ENCODE measurements around the gene COLEC12. TPM values are rescaled to one million over a fixed set of nuclear protein-coding genes. Genes with fewer than 3 reads are reported as not detected.

COLEC12 gene
- total and polyA plus RNA-seq, 2 experiments from 2014 or later = 23.2 to 28.3 TPM

DNA sequence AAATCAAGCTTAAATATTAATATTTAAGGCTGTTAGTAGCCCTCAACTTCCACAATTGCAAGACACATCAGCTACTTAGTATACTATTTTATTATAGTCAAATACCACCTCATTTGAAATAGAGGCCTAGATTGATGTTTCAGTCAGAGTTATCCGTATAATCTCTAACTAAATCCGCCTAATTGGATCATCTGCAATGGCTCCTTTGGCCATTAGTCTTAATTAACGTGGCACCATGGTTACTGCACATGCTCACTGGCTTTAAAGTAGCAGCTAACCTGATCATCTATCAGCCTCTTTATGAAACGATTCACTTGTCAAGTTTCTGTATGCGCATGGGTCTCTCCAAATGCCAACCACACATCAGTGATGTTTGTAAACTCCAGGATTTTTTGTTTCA is 112.3 kb downstream of the COLEC12 start:
- WGBS (ENCODE audit: low lambda C conversion rate, missing lambda C conversion rate) = 94% methylated on average over 5 of the region's 5 CpGs
- Histone ChIP-seq H3K27ac (no peak overlapping the region), H3K4me3 (no peak overlapping the region), H3K4me2 (no peak overlapping the region), H3K9me2 (replicated peaks; ENCODE audit: insufficient read depth) (no peaks in the 10 kb centered on the region), H3K4me1 (ENCODE audit: insufficient read depth) (peaks cover under 1% of the 10 kb centered on the region), H3K36me3 (replicated peaks; ENCODE audit: insufficient read depth, low read depth) (no peaks in the 10 kb centered on the region), H3K79me2 (no peaks in the 10 kb centered on the region), H2AFZ (no peak overlapping the region), H4K20me1 (ENCODE audit: insufficient read depth, poor library complexity, severe bottlenecking) (no peaks in the 10 kb centered on the region), H3K27me3 (no peaks in the 10 kb centered on the region), H3K9me3 (ENCODE audit: low read depth) (no peaks in the 10 kb centered on the region)
- TF ChIP-seq EZH2phosphoT487 (IDR thresholded peaks at IDR 0.05; ENCODE audit: low read depth, severe bottlenecking, unreplicated experiment) (no peak), CTCF (IDR thresholded peaks at IDR 0.05; ENCODE audit: poor library complexity) (no peak), EZH2 (IDR thresholded peaks at IDR 0.05; ENCODE audit: borderline replicate concordance) (no peak)
- DNase-seq (ENCODE audit: low spot score) = no peak

GRCh38 chr18:386994-387393 is 113.5 kb downstream of the COLEC12 start:
- H3K4me3 ChIP-seq = no peak overlapping the region
- H3K27ac ChIP-seq = no peak overlapping the region
- no peaks in the 10 kb centered on the region for H3K9me2 ChIP-seq (replicated peaks; ENCODE audit: insufficient read depth)
- no peaks in the 10 kb centered on the region for H3K9me3 ChIP-seq (ENCODE audit: low read depth)
- no peak overlapping the region for H2AFZ ChIP-seq
- H3K4me2 ChIP-seq = no peak overlapping the region
- no peaks in the 10 kb centered on the region for H3K4me1 ChIP-seq (ENCODE audit: insufficient read depth)
- H3K27me3 ChIP-seq = no peaks in the 10 kb centered on the region
- H3K79me2 ChIP-seq = no peaks in the 10 kb centered on the region
- WGBS (ENCODE audit: low lambda C conversion rate, missing lambda C conversion rate) = 65% methylated on average over 6 of the region's 6 CpGs
- no peaks in the 10 kb centered on the region for H3K36me3 ChIP-seq (replicated peaks; ENCODE audit: insufficient read depth, low read depth)
- TF ChIP-seq EZH2 (IDR thresholded peaks at IDR 0.05; ENCODE audit: borderline replicate concordance) = no peak
- TF ChIP-seq CTCF (IDR thresholded peaks at IDR 0.05; ENCODE audit: poor library complexity) = no peak
- no peak for TF ChIP-seq EZH2phosphoT487 (IDR thresholded peaks at IDR 0.05; ENCODE audit: low read depth, severe bottlenecking, unreplicated experiment)
- H4K20me1 ChIP-seq (ENCODE audit: insufficient read depth, poor library complexity, severe bottlenecking) = no peaks in the 10 kb centered on the region
- DNase-seq (ENCODE audit: low spot score) = no peak

DNA sequence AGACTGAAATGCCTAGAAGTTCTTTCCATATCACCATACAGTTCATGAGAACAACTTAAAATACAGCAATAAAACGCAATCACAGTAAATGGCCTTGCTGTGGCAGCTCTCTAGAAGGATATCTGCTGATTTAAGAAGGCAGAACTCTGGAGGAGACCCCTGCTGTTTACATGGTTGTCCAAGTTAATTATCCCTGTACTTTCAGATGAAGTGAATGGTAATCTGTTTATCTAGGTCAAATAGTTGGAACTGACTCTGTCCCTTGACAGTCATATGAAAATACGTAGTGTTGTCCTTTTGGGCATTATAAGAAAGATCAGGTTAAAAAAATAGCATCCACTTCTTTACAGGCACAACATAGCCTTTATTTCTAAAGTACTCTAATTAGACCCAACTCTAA is 115.6 kb downstream of the COLEC12 start:
- DNase-seq (ENCODE audit: low spot score) = no peak
- no peaks in the 10 kb centered on the region for H3K9me3 ChIP-seq (ENCODE audit: low read depth)
- H3K36me3 ChIP-seq (replicated peaks; ENCODE audit: insufficient read depth, low read depth) = no peaks in the 10 kb centered on the region
- H4K20me1 ChIP-seq (ENCODE audit: insufficient read depth, poor library complexity, severe bottlenecking) = no peaks in the 10 kb centered on the region
- TF ChIP-seq EZH2phosphoT487 (IDR thresholded peaks at IDR 0.05; ENCODE audit: low read depth, severe bottlenecking, unreplicated experiment) (no peak), CTCF (IDR thresholded peaks at IDR 0.05; ENCODE audit: poor library complexity) (no peak), EZH2 (IDR thresholded peaks at IDR 0.05; ENCODE audit: borderline replicate concordance) (no peak)
- H3K79me2 ChIP-seq = no peaks in the 10 kb centered on the region
- 55% methylated on average over 2 of the region's 2 CpGs for WGBS (ENCODE audit: low lambda C conversion rate, missing lambda C conversion rate)
- H3K27ac ChIP-seq = no peak overlapping the region
- H3K4me2 ChIP-seq = no peak overlapping the region
- H3K4me1 ChIP-seq (ENCODE audit: insufficient read depth) = no peaks in the 10 kb centered on the region
- H2AFZ ChIP-seq = no peak overlapping the region
- H3K27me3 ChIP-seq = no peaks in the 10 kb centered on the region
- H3K9me2 ChIP-seq (replicated peaks; ENCODE audit: insufficient read depth) = no peaks in the 10 kb centered on the region
- no peak overlapping the region for H3K4me3 ChIP-seq

DNA sequence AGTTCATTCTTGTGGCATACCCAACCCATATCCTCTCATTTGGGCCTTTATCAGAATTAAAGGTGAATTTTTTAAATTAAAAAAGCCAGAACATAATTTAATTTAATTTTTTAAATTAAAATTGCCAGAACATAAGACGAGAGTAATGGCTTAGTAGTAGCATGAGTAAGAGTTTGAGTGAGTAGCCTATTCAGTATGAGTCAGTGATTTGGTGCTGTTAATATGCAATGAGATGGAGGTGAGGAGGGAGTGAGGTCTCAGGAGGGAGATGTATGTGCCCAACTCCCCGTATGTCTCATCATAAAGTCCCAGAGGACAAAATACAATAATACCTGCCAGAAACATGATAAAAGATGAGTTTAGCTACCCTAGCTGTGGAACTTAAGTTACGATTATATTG is 117.4 kb downstream of the COLEC12 start:
- Histone ChIP-seq H3K4me2 (no peak overlapping the region), H4K20me1 (ENCODE audit: insufficient read depth, poor library complexity, severe bottlenecking) (no peaks in the 10 kb centered on the region), H3K27me3 (no peaks in the 10 kb centered on the region), H3K9me3 (ENCODE audit: low read depth) (no peaks in the 10 kb centered on the region), H3K79me2 (no peaks in the 10 kb centered on the region), H3K9me2 (replicated peaks; ENCODE audit: insufficient read depth) (no peaks in the 10 kb centered on the region), H3K4me3 (no peak overlapping the region), H2AFZ (no peak overlapping the region), H3K36me3 (replicated peaks; ENCODE audit: insufficient read depth, low read depth) (no peaks in the 10 kb centered on the region), H3K27ac (no peak overlapping the region), H3K4me1 (ENCODE audit: insufficient read depth) (no peaks in the 10 kb centered on the region)
- TF ChIP-seq CTCF (IDR thresholded peaks at IDR 0.05; ENCODE audit: poor library complexity) (no peak), EZH2phosphoT487 (IDR thresholded peaks at IDR 0.05; ENCODE audit: low read depth, severe bottlenecking, unreplicated experiment) (no peak), EZH2 (IDR thresholded peaks at IDR 0.05; ENCODE audit: borderline replicate concordance) (no peak)
- WGBS (ENCODE audit: low lambda C conversion rate, missing lambda C conversion rate) = 94% methylated on average over 3 of the region's 3 CpGs
- no peak for DNase-seq (ENCODE audit: low spot score)
